H54 (cell line): ENCODE results near the gene NOSTRIN.
A peak's percentile ranks its signal among the peaks of the same experiment; 100 is the strongest.

Experiments used
- DNase-seq: peaks from one replicate; pipeline ENCODE4 v3.0.0; 2011; ENCODE audit warnings: low spot score, mixed read lengths; ENCODE audit not compliant: insufficient read length
- FAIRE-seq: peaks from 3 replicates; lab custom pipeline; 2011; peaks lifted over from hg19 to GRCh38; lab: Jason Lieb, UNC
- POLR2A ChIP-seq: IDR thresholded peaks from 2 replicates; pipeline ENCODE4 v1.6.1; 2011; ENCODE audit warnings: low read depth, mild to moderate bottlenecking, low read length

Gene NOSTRIN

DNA sequence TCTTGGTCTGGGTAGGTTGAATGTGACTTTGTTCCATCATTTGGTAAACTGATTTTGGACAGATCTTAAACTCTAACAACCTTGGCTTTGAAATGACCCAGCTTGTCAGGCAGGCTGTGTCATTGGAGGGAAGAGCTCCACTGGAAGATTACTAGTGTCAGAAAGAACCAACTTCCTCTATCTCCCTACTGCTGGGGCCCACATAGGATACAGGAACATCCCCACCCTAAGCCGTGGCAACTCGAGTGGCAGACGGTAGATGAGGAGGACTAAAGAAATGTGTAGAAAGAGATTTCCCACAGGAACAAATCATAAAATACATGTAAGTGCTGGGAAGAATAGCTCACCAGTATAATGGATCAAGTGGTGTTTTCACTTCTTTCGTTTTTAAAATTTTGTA lies 94.3 kb downstream of the NOSTRIN start:
- no peak for TF ChIP-seq POLR2A
- no peak for DNase-seq
- FAIRE-seq, result peak; percentile 20

DNA sequence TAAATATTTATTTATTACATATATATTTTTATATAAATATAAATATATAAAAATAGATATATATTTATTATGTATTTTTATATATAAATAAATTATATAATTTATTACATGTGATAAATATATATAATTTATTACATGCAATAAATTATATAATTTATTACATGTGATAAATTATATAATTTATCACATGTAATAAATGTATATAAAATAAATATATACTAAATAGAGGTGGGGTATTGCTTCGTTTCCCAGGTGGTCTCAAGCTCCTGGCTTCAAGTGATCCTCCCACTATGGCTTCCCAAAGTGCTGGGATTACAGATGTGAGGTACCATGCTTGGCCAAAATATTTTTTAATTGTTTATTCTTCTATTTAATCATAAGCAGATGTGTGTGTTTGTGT lies 95.0 kb downstream of the NOSTRIN start:
- FAIRE-seq (no peak), DNase-seq (no peak)
- TF ChIP-seq POLR2A, result no peak

DNA sequence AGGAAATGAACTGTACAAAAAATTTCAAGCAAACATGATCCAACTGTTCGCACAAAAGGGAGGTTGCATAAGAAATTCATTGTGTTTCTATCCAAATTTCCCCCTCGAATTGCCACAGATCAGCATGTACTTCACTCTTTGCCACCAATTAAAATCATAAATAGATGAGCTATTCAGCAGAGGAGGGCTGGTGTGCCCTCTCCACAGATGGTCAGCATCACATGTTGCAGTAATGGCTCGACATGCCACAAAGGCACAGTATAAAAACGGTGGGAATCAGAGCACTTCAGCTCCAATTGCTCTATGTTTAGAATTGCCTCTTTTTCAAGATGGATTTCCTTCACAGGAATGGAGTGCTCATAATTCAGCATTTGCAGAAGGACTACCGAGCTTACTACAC lies 98.6 kb downstream of the NOSTRIN start, which contains the start of gene G6PC2:
TSS of gene G6PC2 (plus strand) at position 289 of the 400 bp plus-strand sequence. CDS start at position 330, 41 bp downstream.
- DNase-seq (no peak), FAIRE-seq (no peak)
- TF ChIP-seq POLR2A, result no peak

DNA sequence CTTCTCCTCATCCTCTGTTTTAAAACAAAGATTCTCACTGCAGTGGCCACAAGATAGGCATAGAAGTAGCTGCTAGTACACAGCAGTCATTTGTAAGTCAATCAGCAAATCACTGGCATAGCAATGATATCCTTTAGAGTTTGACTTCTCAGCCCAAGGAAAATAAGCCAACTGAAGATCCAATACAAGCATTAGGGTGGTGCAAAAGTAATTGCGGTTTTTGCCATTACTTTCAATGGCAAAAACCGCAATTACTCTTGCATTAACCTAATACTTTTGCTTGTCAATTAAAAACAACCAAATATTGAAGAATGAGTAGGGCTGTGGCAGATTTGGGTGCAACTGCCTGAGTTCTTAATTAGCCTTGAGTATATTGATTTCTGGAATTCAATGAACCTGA lies 101.5 kb downstream of the NOSTRIN start:
- TF ChIP-seq POLR2A, result no peak
- FAIRE-seq (no peak), DNase-seq (no peak)

DNA sequence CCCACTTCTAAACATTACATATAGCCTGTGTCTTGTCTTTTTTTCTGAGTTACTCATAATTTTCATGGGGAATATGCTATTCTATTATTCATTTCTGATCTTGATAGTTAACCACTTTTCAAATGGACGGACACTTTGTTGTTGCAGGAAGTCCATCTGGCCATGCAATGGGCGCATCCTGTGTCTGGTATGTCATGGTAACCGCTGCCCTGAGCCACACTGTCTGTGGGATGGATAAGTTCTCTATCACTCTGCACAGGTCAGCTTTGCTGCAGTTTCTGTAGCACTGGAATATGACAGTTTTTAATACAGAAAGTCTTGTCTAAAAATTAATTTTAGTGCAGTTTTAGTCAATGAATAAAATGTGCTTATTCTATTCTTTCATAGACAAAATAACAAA lies 101.9 kb downstream of the NOSTRIN start:
- FAIRE-seq, result no peak
- no peak for TF ChIP-seq POLR2A
- no peak for DNase-seq

- no peak for FAIRE-seq
- DNase-seq, result no peak
- no peak for TF ChIP-seq POLR2A
Measured at GRCh38 chr2:168907940-168908662, 105.7 kb downstream of the NOSTRIN start.

DNA sequence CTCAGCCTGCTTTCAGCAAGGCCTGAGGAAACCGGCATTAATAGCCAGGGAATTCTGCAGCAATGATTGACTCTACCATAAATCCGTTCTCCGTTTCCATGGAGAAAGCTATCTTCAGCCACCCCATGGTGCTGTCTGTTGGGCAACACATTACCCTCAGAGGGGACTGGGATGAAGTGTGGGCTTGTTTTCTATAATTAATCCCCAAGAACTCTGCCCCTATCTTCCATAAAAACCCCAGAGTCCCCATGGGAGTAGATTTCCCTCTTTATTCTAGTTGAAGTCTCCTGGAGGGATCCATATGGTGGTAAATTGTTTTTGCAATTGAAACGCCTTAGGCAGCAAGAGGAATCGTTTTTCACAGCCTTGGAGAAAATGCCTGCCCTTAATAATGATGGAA lies 107.9 kb downstream of the NOSTRIN start:
- FAIRE-seq (no peak), DNase-seq (no peak)
- no peak for TF ChIP-seq POLR2A

GRCh38 chr2:168912466-168912865 lies 110.0 kb downstream of the NOSTRIN start:
- DNase-seq, result no peak
- FAIRE-seq, result no peak
- no peak for TF ChIP-seq POLR2A

DNA sequence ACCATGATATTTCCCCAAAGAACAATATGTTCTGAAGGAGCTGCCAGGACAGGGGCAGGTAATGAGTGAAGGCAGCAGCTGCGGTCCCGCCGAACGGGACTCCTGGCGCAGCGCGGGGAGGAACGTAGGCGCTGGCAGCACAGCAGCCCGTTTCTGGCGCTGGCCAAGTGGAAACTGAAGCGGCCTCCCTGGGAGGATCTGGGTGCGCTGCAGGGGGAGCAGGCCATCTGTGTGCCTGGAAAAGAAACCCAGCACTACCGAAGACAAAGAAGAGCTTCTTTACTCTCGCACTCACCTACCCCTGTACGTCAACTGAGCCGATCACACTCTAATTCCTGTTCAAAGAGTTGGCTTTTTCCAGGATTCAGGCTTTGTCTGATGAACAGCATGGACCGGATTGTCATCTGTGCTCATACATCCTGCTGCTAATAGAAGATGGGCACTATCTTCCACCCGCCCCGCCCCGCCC lies 110.5 kb downstream of the NOSTRIN start:
- DNase-seq (no peak), FAIRE-seq (no peak)
- no peak for TF ChIP-seq POLR2A

- FAIRE-seq (no peak), DNase-seq (no peak)
- no peak for TF ChIP-seq POLR2A
Measured at GRCh38 chr2:168913495-168913894, 111.1 kb downstream of the NOSTRIN start.
